Loucy (cell line): Measurements from ENCODE around the gene PHF19.

Experiments
- H2AFZ ChIP-seq: fragments of 200-600 bp; sonication (generic); 2 replicates; pipeline ENCODE4 v1.6.0; 2016; ENCODE audit warnings: antibody characterized with exemption, mild to moderate bottlenecking, low read length, moderate library complexity
- H3F3A ChIP-seq: fragments of 200-600 bp; 2 replicates; pipeline ENCODE4 v1.6.0; 2016; ENCODE audit warnings: antibody characterized with exemption, low read depth, mild to moderate bottlenecking
- H3K27me3 ChIP-seq: fragments of 200-600 bp; sonication (generic); 2 replicates; pipeline ENCODE4 v1.6.1; 2014; ENCODE audit warnings: low read length, mild to moderate bottlenecking; ENCODE audit not compliant: insufficient read depth, poor library complexity, severe bottlenecking
- H3K36me3 ChIP-seq: fragments of 200-600 bp; sonication (generic); 2 replicates; pipeline ENCODE4 v1.6.1; 2016; ENCODE audit warnings: low read length; ENCODE audit not compliant: insufficient read depth
- H3K4me1 ChIP-seq: fragments of 200-600 bp; sonication (generic); 2 replicates; pipeline ENCODE4 v1.5.1; 2014; ENCODE audit warnings: low read length, mild to moderate bottlenecking; ENCODE audit not compliant: insufficient read depth, poor library complexity, severe bottlenecking
- H3K4me2 ChIP-seq: fragments of 200-600 bp; sonication (generic); 2 replicates; pipeline ENCODE4 v1.6.0; 2014; ENCODE audit warnings: antibody characterized with exemption, low read length, low read depth, mild to moderate bottlenecking; ENCODE audit not compliant: poor library complexity, severe bottlenecking
- H3K4me3 ChIP-seq: fragments of 200-600 bp; sonication (generic); 2 replicates; pipeline ENCODE4 v1.5.1; 2014; ENCODE audit warnings: low read length, mild to moderate bottlenecking, mixed read lengths; ENCODE audit not compliant: poor library complexity, severe bottlenecking
- H3K79me2 ChIP-seq: fragments of 200-600 bp; sonication (generic); 2 replicates; pipeline ENCODE4 v1.6.1; 2014; ENCODE audit warnings: low read length; ENCODE audit not compliant: insufficient read depth
- H3K9ac ChIP-seq: fragments of 200-600 bp; sonication (generic); 2 replicates; pipeline ENCODE4 v1.6.0; 2014; ENCODE audit warnings: mild to moderate bottlenecking, low read depth, low read length, moderate library complexity; ENCODE audit not compliant: poor library complexity, severe bottlenecking
- H3K9me2 ChIP-seq: fragments of 200-600 bp; sonication (generic); replicated peaks from 2 replicates; pipeline ENCODE4 v1.6.1; 2016; ENCODE audit warnings: low read depth, low read length, mixed read lengths
- H3K9me3 ChIP-seq: fragments of 200-600 bp; sonication (generic); 2 replicates; pipeline ENCODE4 v1.6.1; 2014; ENCODE audit warnings: mild to moderate bottlenecking, antibody characterized with exemption, low read length, low read depth; ENCODE audit not compliant: insufficient read depth
- H4K20me1 ChIP-seq: fragments of 200-600 bp; sonication (generic); 2 replicates; pipeline ENCODE4 v1.6.0; 2014; ENCODE audit warnings: antibody characterized with exemption, low read length, mild to moderate bottlenecking; ENCODE audit not compliant: insufficient read depth, poor library complexity, severe bottlenecking
- EZH2phosphoT487 ChIP-seq: fragments of 200-600 bp; IDR thresholded peaks from 2 replicates; pipeline ENCODE4 v1.6.1; 2018; ENCODE audit warnings: antibody characterized with exemption, mild to moderate bottlenecking, moderate library complexity, borderline replicate concordance
- TF ChIP-seq, protein P1 (sequence below): fragments of 200-600 bp; sonication (generic); conservative IDR thresholded peaks from 2 replicates; pipeline ENCODE4 v1.5.1; 2014; ENCODE audit warnings: mild to moderate bottlenecking, antibody characterized with exemption, low read length

PHF19 gene

DNA sequence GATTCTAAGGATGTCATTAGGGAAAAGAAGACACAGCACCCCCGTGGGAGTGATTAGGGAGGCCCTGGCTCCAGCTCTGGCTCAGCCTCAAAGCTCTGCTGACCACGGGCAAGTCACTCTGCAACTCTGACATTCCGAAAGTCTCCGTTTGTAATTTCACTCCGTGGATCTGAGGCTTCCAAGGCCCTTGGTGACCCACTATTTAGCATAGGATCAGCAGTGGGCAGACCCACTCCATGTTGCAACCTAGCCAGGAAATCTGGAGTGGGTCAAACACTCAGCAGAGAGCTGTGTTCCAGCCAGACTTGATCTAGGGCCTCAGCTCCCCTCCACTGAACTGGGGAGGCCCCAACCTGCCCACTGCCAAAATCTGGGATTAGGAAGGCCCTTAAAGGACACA is 11.8 kb downstream of the PHF19 start:
- Histone ChIP-seq H3K79me2 (peaks cover 60% of the 10 kb centered on the region; the same call in 1 of the 2 replicates), H3K9me2 (no peaks in the 10 kb centered on the region), H3K4me2 (no peak overlapping the region), H3K9ac (peak overlapping the region; percentile 39), H4K20me1 (peaks cover 5% of the 10 kb centered on the region), H3K4me1 (peaks cover 8% of the 10 kb centered on the region), H2AFZ (no peak overlapping the region), H3K27me3 (no peaks in the 10 kb centered on the region), H3K4me3 (no peak overlapping the region), H3K36me3 (peaks cover 93% of the 10 kb centered on the region), H3F3A (no peaks in the 10 kb centered on the region), H3K9me3 (no peaks in the 10 kb centered on the region)
- TF ChIP-seq EZH2phosphoT487 = no peak
- TF ChIP-seq, protein P1, sequence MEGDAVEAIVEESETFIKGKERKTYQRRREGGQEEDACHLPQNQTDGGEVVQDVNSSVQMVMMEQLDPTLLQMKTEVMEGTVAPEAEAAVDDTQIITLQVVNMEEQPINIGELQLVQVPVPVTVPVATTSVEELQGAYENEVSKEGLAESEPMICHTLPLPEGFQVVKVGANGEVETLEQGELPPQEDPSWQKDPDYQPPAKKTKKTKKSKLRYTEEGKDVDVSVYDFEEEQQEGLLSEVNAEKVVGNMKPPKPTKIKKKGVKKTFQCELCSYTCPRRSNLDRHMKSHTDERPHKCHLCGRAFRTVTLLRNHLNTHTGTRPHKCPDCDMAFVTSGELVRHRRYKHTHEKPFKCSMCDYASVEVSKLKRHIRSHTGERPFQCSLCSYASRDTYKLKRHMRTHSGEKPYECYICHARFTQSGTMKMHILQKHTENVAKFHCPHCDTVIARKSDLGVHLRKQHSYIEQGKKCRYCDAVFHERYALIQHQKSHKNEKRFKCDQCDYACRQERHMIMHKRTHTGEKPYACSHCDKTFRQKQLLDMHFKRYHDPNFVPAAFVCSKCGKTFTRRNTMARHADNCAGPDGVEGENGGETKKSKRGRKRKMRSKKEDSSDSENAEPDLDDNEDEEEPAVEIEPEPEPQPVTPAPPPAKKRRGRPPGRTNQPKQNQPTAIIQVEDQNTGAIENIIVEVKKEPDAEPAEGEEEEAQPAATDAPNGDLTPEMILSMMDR = no peak

DNA sequence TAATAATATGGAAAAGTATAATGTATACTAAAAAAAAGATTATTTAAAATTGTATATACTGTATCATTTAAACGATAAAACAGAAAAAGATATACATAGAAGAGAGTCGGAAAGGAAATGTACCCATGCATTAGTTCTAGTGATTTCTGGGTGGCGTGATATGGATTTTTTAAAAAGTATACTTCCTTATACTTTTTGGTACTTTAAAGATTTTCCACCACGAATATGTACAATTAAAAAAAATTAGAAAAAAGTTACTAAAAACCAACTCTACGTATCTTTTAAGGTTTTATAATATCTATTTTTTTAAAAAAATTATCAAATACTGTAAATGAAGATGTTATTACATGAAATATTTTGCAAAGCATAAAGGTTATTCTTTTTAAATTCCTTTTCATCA is 12.3 kb downstream of the PHF19 start:
- H3K9me3 ChIP-seq = no peaks in the 10 kb centered on the region
- no peak overlapping the region for H3K4me3 ChIP-seq
- H3K4me1 ChIP-seq = peaks cover 6% of the 10 kb centered on the region
- H3K27me3 ChIP-seq = no peaks in the 10 kb centered on the region
- no peak for TF ChIP-seq EZH2phosphoT487
- TF ChIP-seq, protein P1 = no peak
- H3K4me2 ChIP-seq = no peak overlapping the region
- H3K36me3 ChIP-seq = peaks cover 93% of the 10 kb centered on the region
- no peaks in the 10 kb centered on the region for H3F3A ChIP-seq
- H3K79me2 ChIP-seq = peaks cover 58% of the 10 kb centered on the region; the same call in 1 of the 2 replicates
- H2AFZ ChIP-seq = no peak overlapping the region
- peaks cover 5% of the 10 kb centered on the region for H4K20me1 ChIP-seq
- H3K9ac ChIP-seq = no peak overlapping the region
- no peaks in the 10 kb centered on the region for H3K9me2 ChIP-seq

DNA sequence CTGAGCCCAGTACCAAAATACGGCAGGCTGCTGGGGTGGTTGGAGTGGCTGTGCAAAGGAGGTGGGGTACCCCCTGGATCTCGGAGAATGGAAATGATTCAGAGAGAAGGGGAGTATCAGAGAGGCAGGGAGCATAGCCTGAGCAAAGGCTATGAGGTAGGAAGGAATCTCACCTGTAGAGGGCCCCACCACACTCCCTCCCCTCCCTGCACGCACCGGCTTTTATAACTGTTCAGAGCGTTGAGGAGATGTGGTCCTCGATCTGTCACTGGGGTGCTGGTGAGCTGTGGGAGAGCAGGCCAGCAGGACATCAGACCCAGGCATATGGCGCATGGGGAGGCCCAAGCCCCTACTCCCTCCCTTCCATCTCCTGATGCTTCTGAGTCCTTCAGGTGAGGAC is 13.2 kb downstream of the PHF19 start:
- Histone ChIP-seq H3K4me2 (no peak overlapping the region), H3K36me3 (peaks cover 93% of the 10 kb centered on the region), H3K9ac (no peak overlapping the region), H4K20me1 (peaks cover 5% of the 10 kb centered on the region), H3K4me3 (no peak overlapping the region), H3K9me3 (no peaks in the 10 kb centered on the region), H3F3A (no peaks in the 10 kb centered on the region), H3K79me2 (peaks cover 49% of the 10 kb centered on the region; the same call in 1 of the 2 replicates), H2AFZ (no peak overlapping the region), H3K4me1 (peaks cover 6% of the 10 kb centered on the region), H3K9me2 (no peaks in the 10 kb centered on the region), H3K27me3 (no peaks in the 10 kb centered on the region)
- TF ChIP-seq, protein P1 = peak; percentile 50
- TF ChIP-seq EZH2phosphoT487 = no peak
